Measurements from ENCODE around the gene FBN2. TPM values are rescaled to one million over a fixed set of nuclear protein-coding genes. Genes with fewer than 3 reads are reported as not detected.

The FBN2 gene
- total RNA-seq, 1 donor from 2014 or later, result 0.49 TPM

- no peak for TF ChIP-seq POLR2AphosphoS5 (IDR thresholded peaks at IDR 0.05; ENCODE audit: insufficient read depth in 1 of 2, low read depth in 1 of 2)
- no peak for TF ChIP-seq CTCF (IDR thresholded peaks at IDR 0.05)
- TF ChIP-seq POLR2A (IDR thresholded peaks at IDR 0.05), result no peak
- Histone ChIP-seq H3K9me3 (no peaks in the 10 kb centered on the region), H3K4me1 (peaks cover 8% of the 10 kb centered on the region), H3K27ac (no peak overlapping the region), H3K27me3 (no peaks in the 10 kb centered on the region), H3K4me3 (no peak overlapping the region), H3K36me3 (no peaks in the 10 kb centered on the region)
- no peak for DNase-seq (ENCODE audit: extremely low spot score in 2 of 2)
- intact Hi-C loops (cut with DNase I), result no loop called here
Measured at GRCh38 chr5:128412145-128412930, 125.7 kb downstream of the FBN2 start.

GRCh38 chr5:128409166-128409800 lies 128.8 kb downstream of the FBN2 start:
- no peaks in the 10 kb centered on the region for H3K27me3 ChIP-seq
- no peak for TF ChIP-seq POLR2AphosphoS5 (IDR thresholded peaks at IDR 0.05; ENCODE audit: insufficient read depth in 1 of 2, low read depth in 1 of 2)
- no peak for TF ChIP-seq POLR2A (IDR thresholded peaks at IDR 0.05)
- no peak for TF ChIP-seq CTCF (IDR thresholded peaks at IDR 0.05)
- intact Hi-C loops (cut with DNase I), result no loop called here
- DNase-seq (ENCODE audit: extremely low spot score in 2 of 2), result no peak
- H3K4me1 ChIP-seq, result peaks cover 8% of the 10 kb centered on the region
- H3K36me3 ChIP-seq, result no peaks in the 10 kb centered on the region
- no peaks in the 10 kb centered on the region for H3K9me3 ChIP-seq
- H3K4me3 ChIP-seq, result no peak overlapping the region
- no peak overlapping the region for H3K27ac ChIP-seq

GRCh38 chr5:128408622-128409021 lies 129.4 kb downstream of the FBN2 start:
- no peak for TF ChIP-seq CTCF (IDR thresholded peaks at IDR 0.05)
- TF ChIP-seq POLR2A (IDR thresholded peaks at IDR 0.05), result no peak
- no peak for TF ChIP-seq POLR2AphosphoS5 (IDR thresholded peaks at IDR 0.05; ENCODE audit: insufficient read depth in 1 of 2, low read depth in 1 of 2)
- H3K27ac ChIP-seq, result no peak overlapping the region
- H3K9me3 ChIP-seq, result no peaks in the 10 kb centered on the region
- H3K27me3 ChIP-seq, result no peaks in the 10 kb centered on the region
- H3K4me3 ChIP-seq, result no peak overlapping the region
- H3K4me1 ChIP-seq, result peaks cover 8% of the 10 kb centered on the region
- no peaks in the 10 kb centered on the region for H3K36me3 ChIP-seq
- intact Hi-C loops (cut with DNase I), result no loop called here
- DNase-seq (ENCODE audit: extremely low spot score in 2 of 2), result no peak

- H3K4me3 ChIP-seq, result no peak overlapping the region
- TF ChIP-seq POLR2A (IDR thresholded peaks at IDR 0.05), result no peak
- no peaks in the 10 kb centered on the region for H3K9me3 ChIP-seq
- intact Hi-C loops (cut with DNase I), result no loop called here
- H3K27ac ChIP-seq, result no peak overlapping the region
- DNase-seq (ENCODE audit: extremely low spot score in 2 of 2), result no peak
- H3K4me1 ChIP-seq, result peaks cover 8% of the 10 kb centered on the region
- H3K27me3 ChIP-seq, result no peaks in the 10 kb centered on the region
- H3K36me3 ChIP-seq, result no peaks in the 10 kb centered on the region
Measured at GRCh38 chr5:128407944-128408343, 130.1 kb downstream of the FBN2 start.

- H3K9me3 ChIP-seq, result no peaks in the 10 kb centered on the region
- no peak overlapping the region for H3K27ac ChIP-seq
- H3K4me3 ChIP-seq, result no peak overlapping the region
- H3K27me3 ChIP-seq, result no peaks in the 10 kb centered on the region
- intact Hi-C loops (cut with DNase I), result no loop called here
- no peak for DNase-seq (ENCODE audit: extremely low spot score in 2 of 2)
- H3K36me3 ChIP-seq, result no peaks in the 10 kb centered on the region
- peaks cover 8% of the 10 kb centered on the region for H3K4me1 ChIP-seq
- TF ChIP-seq CTCF (IDR thresholded peaks at IDR 0.05) (no peak), POLR2A (IDR thresholded peaks at IDR 0.05) (no peak), POLR2AphosphoS5 (IDR thresholded peaks at IDR 0.05; ENCODE audit: insufficient read depth in 1 of 2, low read depth in 1 of 2) (no peak)
Measured at GRCh38 chr5:128406803-128407202, 131.2 kb downstream of the FBN2 start.
